ENCODE data around the gene SETD2. TPM values are rescaled to one million over a fixed set of nuclear protein-coding genes. Genes with fewer than 3 reads are reported as not detected.
A peak's percentile ranks its signal among the peaks of the same experiment; 100 is the strongest.

The SETD2 gene
- total and polyA plus RNA-seq, 2 experiments from 2014 or later = 16.7 to 45.2 TPM

DNA sequence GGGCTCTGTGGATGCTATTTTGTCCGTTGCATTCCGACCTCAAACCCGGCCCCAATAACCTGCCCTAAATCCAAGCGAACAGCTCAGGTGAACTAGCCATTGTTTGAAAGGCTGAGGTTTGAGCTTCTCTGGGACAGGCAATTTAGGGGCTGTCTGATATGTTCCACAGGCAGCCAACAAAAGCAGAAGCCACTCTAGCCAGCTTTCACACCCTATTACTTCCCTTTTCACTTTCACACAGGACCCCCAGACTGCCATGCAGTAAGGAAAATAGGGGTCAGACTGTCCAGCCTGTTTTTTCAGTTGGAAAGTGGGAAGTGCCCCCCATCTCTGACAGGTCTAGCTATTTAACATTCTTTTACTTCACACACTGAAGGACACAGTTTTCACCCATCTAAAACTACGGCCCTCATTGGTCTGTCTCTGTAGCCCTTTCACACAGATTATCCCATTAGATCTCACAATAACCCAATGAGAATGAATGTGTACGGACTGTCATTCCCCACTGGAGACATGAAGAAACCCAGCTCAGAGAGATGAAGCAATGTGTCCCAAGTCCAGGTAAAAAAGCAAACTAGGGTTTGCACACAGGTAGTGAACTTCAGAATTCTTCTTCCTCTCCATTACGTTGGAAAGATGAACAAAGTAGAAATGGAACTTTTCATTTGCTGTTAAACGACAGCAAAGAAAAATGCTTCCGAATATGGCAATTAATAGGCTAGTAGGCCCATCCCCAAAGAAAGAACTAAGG is 189.3 kb downstream of the SETD2 start:
- no peak overlapping the region for H3K27ac ChIP-seq (ENCODE audit: low read depth)
- H3K27me3 ChIP-seq (ENCODE audit: insufficient read depth) = no peaks in the 10 kb centered on the region
- peaks cover 62% of the 10 kb centered on the region for H4K20me1 ChIP-seq (replicated peaks; ENCODE audit: insufficient read depth)
- no peak for ATAC-seq
- H3K9me2 ChIP-seq (ENCODE audit: insufficient read depth) = no peaks in the 10 kb centered on the region
- no peak overlapping the region for H2AFZ ChIP-seq
- H3K27me3 Mint-ChIP-seq (ENCODE audit: insufficient read depth, low read depth, poor library complexity) = peaks cover 22% of the 10 kb centered on the region
- peak overlapping the region; percentile 97 for H3K4me3 Mint-ChIP-seq
- TF ChIP-seq ZNF331 (CRISPR knock-in tag; IDR thresholded peaks at IDR 0.05; ENCODE audit: low read depth) = no peak
- no peak for TF ChIP-seq EZH2 (IDR thresholded peaks at IDR 0.05; ENCODE audit: low read depth, unreplicated experiment)
- no peak for TF ChIP-seq EZH2phosphoT487 (IDR thresholded peaks at IDR 0.05; ENCODE audit: unreplicated experiment)
- TF ChIP-seq CREB1 (CRISPR knock-in tag; IDR thresholded peaks at IDR 0.05; ENCODE audit: low read depth) = no peak
- TF ChIP-seq JUNB (IDR thresholded peaks at IDR 0.05; ENCODE audit: unreplicated experiment) = no peak
- TF ChIP-seq POLR2AphosphoS5 (IDR thresholded peaks at IDR 0.05; ENCODE audit: low read depth) = no peak
- TF ChIP-seq CTCF (conservative IDR thresholded peaks at IDR 0.05; ENCODE audit: low read depth in 2 of 2) = no peak
- TF ChIP-seq NANOG (IDR thresholded peaks at IDR 0.05; ENCODE audit: borderline replicate concordance) = no peak
- peaks cover 3% of the 10 kb centered on the region; the same call in 1 of the 3 replicates for H3K9me3 Mint-ChIP-seq
- peaks cover 32% of the 10 kb centered on the region for H3K4me1 Mint-ChIP-seq
- H3K27ac Mint-ChIP-seq = peak overlapping the region; percentile 70; the same call in 1 of the 2 replicates
- H3K4me1 ChIP-seq (ENCODE audit: insufficient read depth) = peaks cover 4% of the 10 kb centered on the region
- H3K36me3 Mint-ChIP-seq (ENCODE audit: low read depth) = peaks cover 23% of the 10 kb centered on the region
- peak overlapping the region; percentile 97; the same call in 1 of the 2 replicates for H3K4me3 ChIP-seq
- peak overlapping the region; percentile 88; the same call in 1 of the 2 replicates for H3K4me2 ChIP-seq
- DNase-seq (ENCODE audit: low spot score) = no peak
- no peaks in the 10 kb centered on the region; the same call in 1 of the 2 replicates for H3F3A ChIP-seq (replicated peaks; ENCODE audit: low read depth)
- H3K36me3 ChIP-seq (ENCODE audit: insufficient read depth) = no peaks in the 10 kb centered on the region
- H3K79me2 ChIP-seq (replicated peaks; ENCODE audit: insufficient read depth) = peaks cover 69% of the 10 kb centered on the region

GRCh38 chr3:46972396-46972795 is 191.5 kb downstream of the SETD2 start:
- DNase-seq (ENCODE audit: low spot score) = no peak
- H3K27me3 ChIP-seq (ENCODE audit: insufficient read depth) = no peaks in the 10 kb centered on the region
- Mint-ChIP-seq H3K27ac (no peak overlapping the region), H3K4me1 (peaks cover 24% of the 10 kb centered on the region), H3K4me3 (no peak overlapping the region), H3K9me3 (peaks cover 3% of the 10 kb centered on the region; the same call in 1 of the 3 replicates), H3K27me3 (ENCODE audit: insufficient read depth, low read depth, poor library complexity) (peaks cover 15% of the 10 kb centered on the region), H3K36me3 (ENCODE audit: low read depth) (peaks cover 27% of the 10 kb centered on the region)
- H3K4me1 ChIP-seq (ENCODE audit: insufficient read depth) = no peaks in the 10 kb centered on the region; the same call in 1 of the 2 replicates
- H3K36me3 ChIP-seq (ENCODE audit: insufficient read depth) = no peaks in the 10 kb centered on the region
- H3K79me2 ChIP-seq (replicated peaks; ENCODE audit: insufficient read depth) = peaks cover 91% of the 10 kb centered on the region
- no peak overlapping the region for H3K27ac ChIP-seq (ENCODE audit: low read depth)
- TF ChIP-seq JUNB (IDR thresholded peaks at IDR 0.05; ENCODE audit: unreplicated experiment) = no peak
- H3K4me2 ChIP-seq = no peak overlapping the region
- H3F3A ChIP-seq (replicated peaks; ENCODE audit: low read depth) = no peaks in the 10 kb centered on the region
- no peaks in the 10 kb centered on the region for H3K9me2 ChIP-seq (ENCODE audit: insufficient read depth)
- no peak for ATAC-seq
- H4K20me1 ChIP-seq (replicated peaks; ENCODE audit: insufficient read depth) = peaks cover 80% of the 10 kb centered on the region
- H3K4me3 ChIP-seq = no peak overlapping the region
- no peak overlapping the region for H2AFZ ChIP-seq

All from GM23338 (cell line).